Natural killer cell (primary cell): Measurements from ENCODE around the gene JUP. TPM values are rescaled to one million over a fixed set of nuclear protein-coding genes. Genes with fewer than 3 reads are reported as not detected.

ENCODE experiments used
- ATAC-seq, 3 donors: fragments of 150-1000 bp in 2 of 3; fragments of 200-7000 bp in 1 of 3; cut with Tn5 transposase; 1 replicate in 1 of 3; 2 replicates in 2 of 3; pipeline ENCODE4 v1.10.0; 2021; ENCODE audit warnings: mild to moderate bottlenecking in 2 of 3, moderate library complexity in 2 of 3
- DNase-seq, 2 donors: peaks; one replicate each; pipeline versions ENCODE4 v3.0.0 to v3.0.0-alpha.2; 2013 to 2021; ENCODE audit warnings: mixed read lengths in 1 of 2
- H3K27ac ChIP-seq: one replicate; pipeline ENCODE4 v1.5.1; 2013; ENCODE audit warnings: mild to moderate bottlenecking, low read length
- H3K27me3 ChIP-seq: one replicate; pipeline ENCODE4 v1.6.1; 2013; ENCODE audit warnings: low read length; ENCODE audit not compliant: control insufficient read depth, insufficient read depth
- H3K36me3 ChIP-seq: one replicate; pipeline ENCODE4 v1.6.1; 2013; ENCODE audit warnings: low read length; ENCODE audit not compliant: control insufficient read depth, insufficient read depth
- H3K4me1 ChIP-seq: one replicate; pipeline ENCODE4 v1.6.1; 2013; ENCODE audit warnings: low read length; ENCODE audit not compliant: control insufficient read depth, insufficient read depth
- H3K4me3 ChIP-seq: one replicate; pipeline ENCODE4 v1.5.1; 2013; ENCODE audit warnings: low read length
- H3K9me3 ChIP-seq: one replicate; pipeline ENCODE4 v1.6.1; 2013; ENCODE audit warnings: low read length; ENCODE audit not compliant: control insufficient read depth, insufficient read depth
- H3K27ac Mint-ChIP-seq, 2 donors: one replicate each; pipeline ENCODE4 v1.8.0; 2022; ENCODE audit warnings: mild to moderate bottlenecking in 2 of 2, mixed read lengths in 2 of 2, moderate library complexity in 1 of 2
- H3K27me3 Mint-ChIP-seq, 2 donors: one replicate each; pipeline ENCODE4 v1.8.0; 2022; ENCODE audit warnings: low read depth in 2 of 2, mixed read lengths in 2 of 2
- H3K36me3 Mint-ChIP-seq: one replicate; pipeline ENCODE4 v1.8.0; 2022; ENCODE audit warnings: mixed read lengths
- H3K4me1 Mint-ChIP-seq, 2 donors: one replicate each; pipeline ENCODE4 v1.8.0; 2022; ENCODE audit warnings: mixed read lengths in 2 of 2
- H3K4me3 Mint-ChIP-seq: one replicate; pipeline ENCODE4 v1.8.0; 2022; ENCODE audit warnings: mild to moderate bottlenecking, moderate library complexity, mixed read lengths
- H3K9me3 Mint-ChIP-seq, 2 donors: one replicate each; pipeline ENCODE4 v1.8.0; 2022; ENCODE audit warnings: mixed read lengths in 2 of 2
- WGBS: methylation state at CpG from one replicate; pipeline ENCODE4 v1.1.7; 2013; ENCODE audit warnings: missing lambda C conversion rate; ENCODE audit not compliant: insufficient coverage; 5-methylcytosine and 5-hydroxymethylcytosine counted together
- intact Hi-C: fragments of 100-400 bp; cut with micrococcal nuclease; formaldehyde crosslinking; loops from one replicate; pipeline ENCODE4 v1.14.2; 2022
- total RNA-seq, 4 donors: library from RNA; stranded (reverse); fragments of 120-200 nt in 1 of 4; gene quantifications; one replicate each; pipeline versions ENCODE4 v1.2.3 to v1.2.4, GENCODE V29; 2013 to 2022
- TF ChIP-seq, protein P1 (sequence below): fragments of 200-600 bp; IDR thresholded peaks from one replicate; pipeline ENCODE4 v1.8.0; 2022; ENCODE audit warnings: antibody characterized with exemption

Gene JUP
- total RNA-seq, 3 donors from 2014 or later (not counting 1 experiment from before 2014, with no cell fraction given): 1.8 to 12.1 (median 2.0) TPM

DNA sequence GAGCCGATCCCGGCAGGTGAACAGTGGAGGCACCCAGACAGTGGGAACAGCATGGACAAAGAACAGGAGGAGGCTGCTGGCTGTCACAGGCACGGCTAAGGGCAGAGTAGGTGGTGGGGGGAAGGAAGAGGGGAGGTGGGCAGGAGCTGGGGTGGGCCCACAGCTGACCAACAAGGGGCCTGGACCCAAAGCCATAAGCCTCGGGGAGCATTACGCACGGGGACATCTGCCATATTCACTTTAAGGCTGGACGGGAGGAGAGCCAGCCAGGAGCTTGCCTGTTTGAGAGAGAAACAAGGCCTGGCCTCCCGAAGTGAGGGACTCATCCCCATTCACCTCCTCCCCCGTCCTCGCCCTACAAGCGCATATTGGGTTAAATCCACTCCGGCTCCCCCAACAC lies 32.4 kb downstream of the JUP start:
- TF ChIP-seq, protein P1, sequence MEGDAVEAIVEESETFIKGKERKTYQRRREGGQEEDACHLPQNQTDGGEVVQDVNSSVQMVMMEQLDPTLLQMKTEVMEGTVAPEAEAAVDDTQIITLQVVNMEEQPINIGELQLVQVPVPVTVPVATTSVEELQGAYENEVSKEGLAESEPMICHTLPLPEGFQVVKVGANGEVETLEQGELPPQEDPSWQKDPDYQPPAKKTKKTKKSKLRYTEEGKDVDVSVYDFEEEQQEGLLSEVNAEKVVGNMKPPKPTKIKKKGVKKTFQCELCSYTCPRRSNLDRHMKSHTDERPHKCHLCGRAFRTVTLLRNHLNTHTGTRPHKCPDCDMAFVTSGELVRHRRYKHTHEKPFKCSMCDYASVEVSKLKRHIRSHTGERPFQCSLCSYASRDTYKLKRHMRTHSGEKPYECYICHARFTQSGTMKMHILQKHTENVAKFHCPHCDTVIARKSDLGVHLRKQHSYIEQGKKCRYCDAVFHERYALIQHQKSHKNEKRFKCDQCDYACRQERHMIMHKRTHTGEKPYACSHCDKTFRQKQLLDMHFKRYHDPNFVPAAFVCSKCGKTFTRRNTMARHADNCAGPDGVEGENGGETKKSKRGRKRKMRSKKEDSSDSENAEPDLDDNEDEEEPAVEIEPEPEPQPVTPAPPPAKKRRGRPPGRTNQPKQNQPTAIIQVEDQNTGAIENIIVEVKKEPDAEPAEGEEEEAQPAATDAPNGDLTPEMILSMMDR: no peak
- H3K36me3 Mint-ChIP-seq: no peaks in the 10 kb centered on the region
- Histone ChIP-seq H3K4me3 (no peak overlapping the region), H3K4me1 (no peaks in the 10 kb centered on the region), H3K27me3 (no peaks in the 10 kb centered on the region), H3K27ac (no peak overlapping the region), H3K9me3 (no peaks in the 10 kb centered on the region), H3K36me3 (no peaks in the 10 kb centered on the region)
- intact Hi-C loops: no loop called here
- DNase-seq: no peak
- no peaks in the 10 kb centered on the region for H3K4me1 Mint-ChIP-seq
- H3K27me3 Mint-ChIP-seq: no peaks in the 10 kb centered on the region
- H3K27ac Mint-ChIP-seq: no peak overlapping the region
- 92% methylated on average over 12 of the region's 12 CpGs for WGBS
- H3K4me3 Mint-ChIP-seq: no peak overlapping the region
- no peak for ATAC-seq
- no peaks in the 10 kb centered on the region for H3K9me3 Mint-ChIP-seq

DNA sequence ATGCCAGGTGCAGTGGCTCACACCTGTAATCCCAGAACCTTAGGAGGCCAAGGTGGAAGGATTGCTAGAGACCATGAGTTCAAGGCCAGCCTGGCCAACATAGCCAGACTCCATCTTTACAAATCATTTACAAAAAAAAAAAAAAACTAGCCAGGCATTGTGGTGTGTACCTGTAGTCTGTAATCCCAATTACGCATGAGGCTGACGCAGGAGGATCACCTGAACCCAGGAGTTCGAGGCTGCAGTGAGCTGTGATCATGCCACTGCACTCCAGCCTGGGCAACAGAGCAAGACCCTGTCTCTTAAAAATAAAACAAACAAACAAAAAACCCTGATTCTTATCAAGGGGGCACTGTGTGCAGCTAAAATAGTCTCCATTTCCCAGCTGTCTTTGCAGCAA lies 35.2 kb downstream of the JUP start:
- no peaks in the 10 kb centered on the region for H3K9me3 ChIP-seq
- no peak overlapping the region for H3K4me3 Mint-ChIP-seq
- ATAC-seq: no peak
- no peaks in the 10 kb centered on the region for H3K9me3 Mint-ChIP-seq
- intact Hi-C loops: no loop called here
- no peaks in the 10 kb centered on the region for H3K36me3 Mint-ChIP-seq
- no peaks in the 10 kb centered on the region for H3K4me1 Mint-ChIP-seq
- no peak for DNase-seq
- H3K36me3 ChIP-seq: no peaks in the 10 kb centered on the region
- H3K4me3 ChIP-seq: no peak overlapping the region
- no peak overlapping the region for H3K27ac Mint-ChIP-seq
- TF ChIP-seq, protein P1: no peak
- no peaks in the 10 kb centered on the region for H3K27me3 ChIP-seq
- H3K27me3 Mint-ChIP-seq: no peaks in the 10 kb centered on the region
- WGBS: 89% methylated on average over 3 of the region's 3 CpGs
- no peaks in the 10 kb centered on the region for H3K4me1 ChIP-seq
- H3K27ac ChIP-seq: no peak overlapping the region

DNA sequence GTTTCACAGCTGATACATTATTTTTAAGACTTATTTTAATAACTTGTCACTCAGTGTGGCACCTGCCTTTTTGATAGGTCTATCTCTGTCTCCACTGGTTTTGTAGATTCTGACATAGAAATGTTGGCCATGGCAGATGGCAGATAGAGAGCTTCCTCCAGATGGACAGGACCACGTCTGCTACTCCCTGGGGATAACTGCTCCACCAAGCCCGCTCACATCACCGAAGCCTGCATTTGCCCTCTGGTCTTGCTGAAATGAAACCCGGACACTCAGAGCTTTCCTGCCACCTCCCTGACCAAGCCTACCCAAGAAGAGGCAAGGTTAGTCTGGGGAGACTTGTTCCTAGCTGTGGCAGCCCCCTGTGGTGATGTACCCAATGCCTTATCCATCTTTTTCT lies 35.6 kb downstream of the JUP start:
- Histone ChIP-seq H3K9me3 (no peaks in the 10 kb centered on the region), H3K27ac (no peak overlapping the region), H3K4me3 (no peak overlapping the region), H3K27me3 (no peaks in the 10 kb centered on the region), H3K36me3 (no peaks in the 10 kb centered on the region), H3K4me1 (no peaks in the 10 kb centered on the region)
- WGBS: 67% methylated on average over 4 of the region's 4 CpGs
- H3K27me3 Mint-ChIP-seq: no peaks in the 10 kb centered on the region
- H3K27ac Mint-ChIP-seq: no peak overlapping the region
- TF ChIP-seq, protein P1: no peak
- no peak for DNase-seq
- H3K36me3 Mint-ChIP-seq: no peaks in the 10 kb centered on the region
- H3K9me3 Mint-ChIP-seq: no peaks in the 10 kb centered on the region
- H3K4me3 Mint-ChIP-seq: no peak overlapping the region
- ATAC-seq: no peak
- intact Hi-C loops: no loop called here
- H3K4me1 Mint-ChIP-seq: no peaks in the 10 kb centered on the region

DNA sequence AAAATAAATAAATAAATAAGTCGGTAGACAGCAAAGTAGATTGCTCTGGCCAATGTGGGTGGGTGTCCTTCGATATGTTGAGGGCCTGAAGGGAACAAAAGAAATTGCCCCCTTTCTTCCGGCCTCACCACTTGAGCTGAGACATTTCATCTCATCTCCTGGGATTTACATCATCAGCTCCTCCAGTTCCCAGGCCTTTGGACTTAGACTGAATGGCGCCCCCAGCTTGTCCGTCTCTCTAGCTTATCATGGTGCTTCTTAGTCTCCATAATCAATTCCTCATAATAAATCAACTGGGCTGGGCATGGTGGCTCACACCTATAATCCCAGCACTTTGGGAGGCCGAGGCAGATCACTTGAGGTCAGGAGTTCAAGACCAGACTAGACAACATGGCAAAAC lies 38.2 kb downstream of the JUP start:
- intact Hi-C loops: no loop called here

More for the DNA sequence above, 38.2 kb downstream of the JUP start:
- Histone ChIP-seq H3K27ac (no peak overlapping the region), H3K36me3 (no peaks in the 10 kb centered on the region), H3K27me3 (no peaks in the 10 kb centered on the region), H3K9me3 (no peaks in the 10 kb centered on the region), H3K4me1 (no peaks in the 10 kb centered on the region), H3K4me3 (no peak overlapping the region)
- Mint-ChIP-seq H3K27me3 (no peaks in the 10 kb centered on the region), H3K4me3 (no peak overlapping the region), H3K4me1 (no peaks in the 10 kb centered on the region), H3K36me3 (no peaks in the 10 kb centered on the region), H3K27ac (no peak overlapping the region), H3K9me3 (no peaks in the 10 kb centered on the region)
- TF ChIP-seq, protein P1: no peak
- no peak for DNase-seq
- WGBS: 93% methylated on average over 6 of the region's 6 CpGs
- no peak for ATAC-seq
